HG03108 (cell line): ENCODE data around the gene TBC1D3B.
"Not testable (repeated sequence)": the region's sequence is repeated elsewhere in the genome, so short reads cannot be mapped to it uniquely, and the experiment has no call there.

ENCODE experiments used
- ATAC-seq: cut with Tn5 transposase; IDR thresholded peaks from one replicate; pipeline ENCODE4 v1.9.1; 2021; ENCODE audit warnings: moderate library complexity; ENCODE audit not compliant: unreplicated experiment

Gene TBC1D3B

GRCh38 chr17:36182176-36183000, 6.0 kb upstream of the TBC1D3B start:
- no peak for ATAC-seq

GRCh38 chr17:36181446-36182175, 5.2 kb upstream of the TBC1D3B start:
- ATAC-seq = not testable (repeated sequence)

- ATAC-seq = not testable (repeated sequence)
Observed at GRCh38 chr17:36168836-36169235, 7.6 kb downstream of the TBC1D3B start.

GRCh38 chr17:36153895-36154610, 22.4 kb downstream of the TBC1D3B start:
- no peak for ATAC-seq

GRCh38 chr17:36152639-36153120, 23.8 kb downstream of the TBC1D3B start:
- no peak for ATAC-seq

GRCh38 chr17:36151891-36152638, 24.4 kb downstream of the TBC1D3B start:
- ATAC-seq = no peak

- no peak for ATAC-seq
Observed at GRCh38 chr17:36149296-36149820, 27.1 kb downstream of the TBC1D3B start.

GRCh38 chr17:36148559-36149295, 27.7 kb downstream of the TBC1D3B start:
- no peak for ATAC-seq

- ATAC-seq = no peak
Observed at GRCh38 chr17:36147601-36148000, 28.8 kb downstream of the TBC1D3B start.

- ATAC-seq = no peak
Observed at GRCh38 chr17:36144981-36145729, 31.3 kb downstream of the TBC1D3B start.

- no peak for ATAC-seq
Observed at GRCh38 chr17:36144014-36144413, 32.4 kb downstream of the TBC1D3B start.

- ATAC-seq = no peak
Observed at GRCh38 chr17:36142806-36143205, 33.6 kb downstream of the TBC1D3B start.

GRCh38 chr17:36142235-36142634, 34.2 kb downstream of the TBC1D3B start:
- no peak for ATAC-seq

GRCh38 chr17:36136439-36136838, 40.0 kb downstream of the TBC1D3B start:
- no peak for ATAC-seq

- no peak for ATAC-seq
Observed at GRCh38 chr17:36136036-36136435, 40.4 kb downstream of the TBC1D3B start.

GRCh38 chr17:36135465-36135864, 41.0 kb downstream of the TBC1D3B start:
- no peak for ATAC-seq

GRCh38 chr17:36133602-36134236, 42.7 kb downstream of the TBC1D3B start:
- ATAC-seq = no peak

- no peak for ATAC-seq
Observed at GRCh38 chr17:36132421-36132831, 44.0 kb downstream of the TBC1D3B start.

GRCh38 chr17:36131931-36132330, 44.5 kb downstream of the TBC1D3B start:
- no peak for ATAC-seq
